Measurements from ENCODE around the gene ISLR2.

DNA sequence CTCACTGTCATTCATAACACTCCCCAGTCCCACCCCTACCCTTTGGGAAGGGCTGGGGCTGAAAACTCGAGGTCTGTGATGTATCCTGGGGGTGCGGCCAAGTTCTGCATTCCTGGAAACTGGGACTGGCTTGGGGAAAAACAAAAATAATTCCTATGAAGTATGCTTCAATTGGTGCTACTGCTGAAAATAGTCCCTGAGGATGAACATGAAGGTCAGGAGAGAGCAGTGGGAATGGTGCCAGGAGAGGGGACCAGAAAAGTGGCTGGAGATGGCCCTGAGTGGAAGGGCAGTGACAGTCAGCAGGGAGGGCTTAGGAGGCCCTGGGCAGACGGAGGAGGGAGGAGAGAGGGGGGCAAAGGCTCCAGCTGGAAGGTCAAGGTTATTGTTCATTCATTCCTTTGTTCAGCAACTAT, 38.3 kb downstream of the ISLR2 start:
- TF ChIP-seq CTCF (IDR thresholded peaks at IDR 0.05; ENCODE audit: low read length) (no peak), EZH2 (IDR thresholded peaks at IDR 0.05; ENCODE audit: borderline replicate concordance, low read length) (no peak)

Data from OCI-LY1 (cell line).